GM19238 (cell line): Measurements from ENCODE around the gene VPS54.
"Not testable (repeated sequence)": the region's sequence is repeated elsewhere in the genome, so short reads cannot be mapped to it uniquely, and the experiment has no call there.

Experiments used
- DNase-seq: peaks from one replicate; pipeline ENCODE4 v3.0.0; 2011; ENCODE audit warnings: low spot score; ENCODE audit not compliant: insufficient read length

VPS54 gene

DNA sequence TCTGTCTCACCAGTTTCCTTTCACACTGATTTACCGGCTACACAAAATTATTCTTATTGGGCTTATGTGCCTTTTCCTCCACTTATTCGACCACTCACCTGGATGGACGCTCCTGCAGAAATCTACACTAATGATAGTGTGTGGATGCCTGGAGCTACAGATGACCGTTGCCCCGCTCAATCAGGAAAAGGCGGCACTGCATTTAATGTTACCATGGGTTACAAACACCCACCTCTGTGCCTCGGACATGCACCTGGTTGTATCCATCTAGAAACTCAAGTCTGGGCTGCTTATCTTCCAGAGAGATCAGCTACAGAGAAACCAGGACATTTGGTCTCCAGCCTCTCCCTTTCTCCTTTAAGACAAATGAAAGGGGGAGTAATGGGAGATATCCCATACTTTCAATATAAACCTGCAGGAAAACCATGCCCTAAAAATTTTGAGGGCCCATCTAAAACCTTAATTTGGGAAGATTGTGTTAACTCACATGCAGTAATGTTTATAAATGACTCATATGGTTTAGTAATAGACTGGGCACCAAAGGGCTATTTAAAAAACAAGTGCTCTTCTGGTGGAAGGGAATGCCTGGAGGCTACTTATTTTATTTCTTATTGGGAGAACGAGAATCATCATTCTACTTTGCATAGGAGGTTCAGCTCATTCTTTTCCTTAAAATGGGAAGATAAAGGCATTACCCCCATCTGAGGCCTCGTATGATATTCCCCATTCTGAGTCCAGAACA is 24.7 kb downstream of the VPS54 start:
- DNase-seq, result not testable (repeated sequence)

DNA sequence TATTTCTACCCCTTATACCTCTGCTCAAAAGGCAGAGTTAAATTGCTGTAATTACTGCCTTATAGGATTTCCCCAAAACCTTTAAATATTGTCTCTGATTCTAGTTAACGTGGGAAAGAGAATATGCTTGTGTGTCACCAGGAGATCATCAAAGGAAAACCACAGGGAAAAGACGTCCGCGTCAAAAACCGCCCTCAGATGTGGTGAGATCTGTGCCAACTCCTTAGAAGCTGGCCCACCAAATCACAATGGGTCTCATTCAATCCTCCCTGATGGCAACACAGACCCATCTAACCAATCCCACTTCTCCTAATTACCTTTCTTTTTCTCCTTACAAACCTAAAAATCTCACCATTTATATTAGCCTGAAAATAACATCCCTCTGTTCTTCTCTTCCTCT is 25.4 kb downstream of the VPS54 start:
- no peak for DNase-seq

DNA sequence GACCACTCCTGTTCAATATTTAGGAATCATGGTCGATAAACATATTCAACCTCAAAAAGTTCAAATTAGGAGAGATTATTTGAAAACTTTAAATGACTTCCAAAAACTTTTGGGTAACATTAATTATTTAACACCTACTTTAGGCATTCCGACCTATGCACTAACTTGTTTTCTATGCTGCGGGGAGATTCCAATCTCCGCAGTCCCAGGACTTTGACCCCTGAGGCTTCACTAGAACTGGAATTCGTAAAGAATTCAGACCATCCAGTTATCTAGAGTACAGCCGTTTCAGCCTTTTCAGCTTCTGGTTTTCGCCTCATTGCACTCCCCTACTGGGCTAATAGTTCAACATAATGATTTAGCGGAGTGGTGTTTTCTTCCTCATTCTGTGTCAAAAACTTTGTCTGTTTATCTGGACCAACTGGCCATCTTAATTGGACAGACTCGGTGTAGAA is 26.1 kb downstream of the VPS54 start:
- not testable (repeated sequence) for DNase-seq

DNA sequence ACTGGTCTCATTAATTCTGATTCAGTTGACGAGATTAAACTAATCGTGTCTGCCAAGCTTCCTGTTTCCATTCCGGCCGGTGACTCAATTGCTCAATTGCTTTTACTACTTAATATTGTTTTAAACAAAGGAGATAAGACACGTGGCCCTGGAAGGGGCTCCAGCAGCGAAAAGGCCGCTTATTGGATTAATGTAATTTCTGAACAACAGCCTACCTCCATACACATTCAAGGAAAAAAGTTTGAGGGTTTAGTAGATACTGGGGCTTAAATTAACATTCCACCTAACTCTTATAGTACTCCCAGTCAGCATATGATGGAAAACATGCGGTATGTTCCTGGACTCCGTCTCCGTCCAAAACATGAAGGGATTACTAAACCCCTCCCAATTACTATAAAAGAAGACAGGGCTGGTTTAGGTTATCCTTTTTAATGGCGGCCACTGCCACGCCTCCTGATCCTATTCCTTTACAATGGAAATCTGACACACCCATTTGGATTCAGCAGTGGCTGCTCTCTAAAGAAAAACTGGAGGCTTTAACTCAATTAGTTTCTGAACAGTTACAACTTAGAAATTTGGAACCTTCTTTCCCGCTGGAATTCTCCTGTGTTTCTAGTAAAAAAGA is 27.1 kb downstream of the VPS54 start:
- DNase-seq, result no peak

DNA sequence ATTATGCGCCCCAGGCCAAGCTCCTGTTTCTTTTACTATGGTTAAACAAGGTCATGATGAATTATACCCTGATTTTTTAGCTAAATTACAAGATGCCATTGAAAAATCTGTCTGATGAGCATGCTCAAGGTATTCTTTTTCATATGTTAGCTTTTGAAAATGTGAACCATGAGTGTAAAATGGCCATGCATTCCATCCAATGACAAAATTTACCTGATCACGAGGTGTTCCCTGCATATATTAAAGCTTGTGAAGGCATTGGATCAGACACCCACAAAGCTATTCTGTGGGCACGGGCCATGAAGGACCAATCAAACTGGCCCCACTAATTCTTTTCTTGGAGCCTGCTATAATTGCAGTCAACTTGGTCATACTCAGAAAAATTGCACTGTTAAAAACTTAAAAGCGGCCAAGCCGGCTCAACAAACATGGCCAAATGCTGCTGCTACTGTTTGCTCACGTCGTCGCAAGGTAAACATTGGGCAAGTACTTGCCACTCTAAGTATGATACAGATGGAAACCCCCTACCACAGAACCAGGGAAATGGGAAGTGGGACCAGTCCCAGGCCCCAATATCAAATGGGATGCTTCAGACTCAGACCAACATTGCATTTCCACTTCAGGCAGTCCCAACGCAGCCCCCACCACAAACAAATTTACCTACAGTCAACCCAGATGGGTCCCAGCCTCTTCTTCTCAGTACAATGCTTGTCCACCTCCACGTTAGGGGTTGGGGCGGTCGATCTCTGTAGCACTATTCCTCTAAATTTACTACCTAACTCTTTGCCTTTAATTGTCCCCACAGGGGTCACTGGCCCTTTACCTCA is 27.8 kb downstream of the VPS54 start:
- not testable (repeated sequence) for DNase-seq

DNA sequence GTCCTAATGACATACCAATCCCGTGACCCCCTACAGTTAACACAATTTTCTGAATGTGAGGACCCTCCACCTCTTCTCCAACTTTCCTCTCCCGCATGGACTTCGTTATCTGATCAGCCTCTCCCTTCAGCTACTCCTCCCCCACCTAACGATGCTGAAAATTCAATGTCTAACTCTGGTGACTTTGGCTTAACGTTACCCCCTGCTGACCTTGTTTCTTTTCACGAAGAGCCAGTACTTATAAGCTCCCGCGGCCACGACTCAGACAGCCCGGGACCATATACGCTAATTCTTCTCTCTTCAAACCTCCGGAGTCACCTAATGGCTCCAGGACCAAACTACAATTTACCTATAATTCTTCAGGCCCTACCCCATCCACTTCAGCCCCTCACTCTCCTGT is 29.2 kb downstream of the VPS54 start:
- no peak for DNase-seq

DNA sequence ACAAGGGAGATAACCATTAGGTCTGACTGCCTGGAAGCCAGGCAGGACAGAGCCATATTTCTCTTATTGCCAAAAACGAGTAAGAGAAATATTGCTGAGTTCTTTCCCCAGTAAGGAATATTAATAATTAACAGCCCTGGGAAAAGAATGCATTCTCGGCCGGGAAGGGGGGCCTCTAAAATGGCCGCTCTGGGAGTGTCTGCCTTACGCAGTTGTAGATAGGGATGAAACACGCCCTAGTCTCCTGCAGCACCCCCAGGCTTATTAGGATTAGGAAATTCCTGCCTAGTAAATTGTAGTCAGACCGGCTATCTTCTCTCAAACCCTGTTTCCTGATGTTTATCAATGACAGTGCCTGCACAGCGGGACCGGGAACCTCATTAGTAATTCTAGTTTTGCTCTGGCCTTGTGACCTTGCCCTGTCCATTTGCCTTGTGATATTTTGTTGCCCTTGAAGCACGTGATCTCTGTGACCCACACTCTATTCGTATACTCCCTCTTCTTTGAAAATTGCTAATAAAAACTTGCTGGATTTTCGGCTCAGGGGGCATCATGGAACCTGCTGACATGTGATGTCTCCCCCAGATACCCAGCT is 30.3 kb downstream of the VPS54 start:
- not testable (repeated sequence) for DNase-seq

DNA sequence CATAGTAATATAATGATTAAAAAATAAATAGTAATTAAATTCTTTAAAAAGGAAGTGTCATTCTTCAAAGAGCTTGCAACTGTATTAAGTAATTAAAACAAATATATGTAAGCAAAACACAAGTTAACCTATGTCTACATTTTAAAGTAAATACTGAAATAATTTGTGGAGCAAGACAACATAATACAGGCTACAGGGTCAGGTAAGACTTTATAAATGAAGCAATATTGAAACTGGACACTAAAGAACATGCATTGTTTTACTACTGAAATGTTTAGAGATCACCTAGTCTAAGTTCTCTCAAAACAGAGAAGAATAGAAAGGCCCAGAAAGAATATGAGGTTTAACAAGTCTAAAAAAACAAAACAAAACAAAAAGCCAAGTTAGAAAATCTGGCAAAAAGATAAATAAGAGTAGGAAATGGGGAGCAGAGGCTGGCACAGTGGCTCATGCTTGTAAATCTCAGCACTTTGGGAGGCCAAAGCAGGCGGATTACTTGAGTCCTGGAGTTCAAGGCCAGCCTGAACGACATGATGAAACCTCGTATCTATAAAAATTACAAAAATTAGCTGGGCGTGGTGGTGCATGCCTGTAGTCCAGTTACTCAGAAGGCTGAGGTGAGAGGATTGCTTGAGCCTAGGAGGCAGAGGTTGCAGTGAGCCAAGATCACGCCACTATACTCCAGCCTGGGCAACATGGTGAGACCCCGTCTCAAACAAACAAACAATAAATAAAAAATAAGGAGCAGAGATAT is 34.4 kb downstream of the VPS54 start:
- no peak for DNase-seq

DNA sequence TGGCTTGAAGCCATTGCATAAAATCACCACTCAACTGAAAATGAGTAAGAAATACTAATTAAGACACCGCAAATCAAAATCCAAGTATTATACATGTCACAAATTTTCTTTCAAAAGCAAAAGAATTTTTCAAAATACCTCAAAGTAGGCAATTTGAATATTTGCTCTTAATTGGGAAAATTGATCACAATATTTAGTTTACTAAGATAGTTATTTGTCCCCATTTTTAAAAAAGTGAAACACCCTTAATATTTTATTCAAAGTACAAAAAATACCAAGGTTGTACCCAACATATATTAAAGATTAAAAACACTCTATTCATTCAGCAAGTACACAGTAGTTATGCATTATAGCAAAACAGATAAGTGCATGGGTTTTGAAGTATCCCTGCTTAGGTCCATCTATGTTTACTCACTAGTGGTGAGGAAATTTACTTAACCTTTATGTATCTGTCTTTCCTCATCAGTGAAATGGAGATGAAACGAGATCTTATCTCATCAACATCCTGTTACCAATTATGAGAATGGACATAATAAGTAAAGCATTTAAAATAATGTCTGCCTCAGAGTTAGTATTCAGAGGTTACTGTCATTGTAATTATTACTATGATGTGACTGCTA is 35.1 kb downstream of the VPS54 start:
- no peak for DNase-seq

DNA sequence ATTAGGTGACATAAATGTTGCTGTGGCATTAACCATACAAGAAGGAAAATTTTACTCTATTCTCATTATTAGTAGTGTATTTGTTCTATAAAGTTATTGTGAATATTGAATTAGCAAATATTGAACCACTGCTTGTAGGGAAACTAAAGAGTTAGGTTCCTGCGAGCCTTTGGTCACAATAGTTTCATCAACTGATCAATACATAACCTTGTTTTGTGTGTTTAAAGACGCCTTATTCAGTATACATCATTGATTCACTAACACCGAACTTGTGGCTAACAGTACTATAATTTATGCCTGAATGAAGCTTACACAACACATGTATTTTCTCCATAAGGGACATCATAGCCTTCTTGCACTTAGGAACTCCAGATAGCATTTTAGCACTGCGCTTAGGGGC is 36.9 kb downstream of the VPS54 start:
- DNase-seq, result no peak

DNA sequence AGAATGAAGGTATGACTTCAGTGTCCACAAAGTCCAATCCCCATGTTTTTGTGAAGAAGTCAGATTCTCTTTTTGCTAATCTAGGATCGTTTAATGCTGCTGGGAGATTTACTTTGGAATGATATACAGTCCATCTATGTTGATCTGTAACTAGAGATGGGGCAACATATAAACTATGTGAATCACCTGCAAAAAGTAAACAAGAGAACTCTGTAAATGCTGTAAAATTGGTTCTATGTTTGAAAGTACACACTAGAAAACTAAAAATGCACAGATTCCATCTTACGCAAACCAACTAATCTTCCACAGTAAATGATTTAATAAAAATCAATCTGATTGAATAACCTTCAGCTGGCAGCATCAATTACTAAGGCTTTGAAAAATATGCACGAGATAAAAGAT is 37.5 kb downstream of the VPS54 start:
- DNase-seq, result no peak

DNA sequence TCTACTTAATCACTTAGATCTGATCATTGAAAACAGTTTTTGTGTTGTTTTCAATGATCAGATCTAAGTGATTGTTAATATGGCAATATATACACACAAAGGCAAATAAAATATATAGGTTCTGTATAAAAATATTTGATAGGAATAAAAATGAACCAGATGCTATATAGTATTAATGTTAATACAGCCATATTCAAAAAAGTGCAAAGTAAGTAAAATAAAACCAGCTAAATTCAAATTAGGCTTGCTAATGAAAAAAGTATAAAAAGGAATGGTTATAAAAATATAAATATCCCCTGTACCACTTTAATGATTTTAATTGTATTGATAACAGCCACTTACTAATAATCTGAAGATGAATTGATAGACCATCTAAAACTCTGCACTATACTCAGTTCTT is 38.4 kb downstream of the VPS54 start:
- no peak for DNase-seq

DNA sequence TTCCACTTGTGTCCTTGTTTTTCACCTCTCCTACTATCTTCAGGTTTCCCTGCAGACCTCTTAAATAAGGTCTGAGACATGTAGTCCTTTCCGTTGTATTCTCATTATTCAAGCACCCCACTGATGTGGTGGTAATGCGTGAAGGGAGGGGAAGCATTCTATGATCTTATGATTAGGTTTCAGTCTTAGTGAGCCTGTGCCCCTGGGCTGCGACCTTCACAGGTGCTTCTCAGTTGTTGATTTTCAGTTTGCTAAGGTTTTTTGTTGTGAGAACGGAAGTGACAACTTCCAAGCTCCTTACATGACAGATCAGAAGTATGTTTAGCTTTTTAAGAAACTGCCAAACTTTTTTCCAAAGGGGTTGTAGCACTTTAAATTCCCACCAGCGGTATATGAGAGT is 41.3 kb downstream of the VPS54 start:
- DNase-seq, result no peak

DNA sequence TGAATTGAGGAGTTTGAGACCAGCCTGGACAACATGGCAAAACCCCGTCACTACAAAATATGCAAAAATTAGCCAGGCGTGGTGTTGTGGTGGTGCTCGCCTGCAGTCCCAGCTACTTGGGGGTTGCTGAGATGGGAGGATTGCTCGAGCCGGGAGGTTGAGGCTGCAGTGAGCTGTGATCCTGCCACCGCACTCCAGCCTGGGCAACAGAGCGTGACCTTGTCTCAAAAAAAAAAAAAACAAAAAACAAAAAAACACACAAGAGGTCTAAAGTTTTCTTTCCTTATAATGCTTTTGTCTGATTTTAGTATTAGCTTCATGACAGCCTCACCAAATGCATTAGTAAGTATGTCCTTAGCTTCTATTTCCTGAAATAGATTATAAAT is 43.1 kb downstream of the VPS54 start:
- DNase-seq, result no peak

DNA sequence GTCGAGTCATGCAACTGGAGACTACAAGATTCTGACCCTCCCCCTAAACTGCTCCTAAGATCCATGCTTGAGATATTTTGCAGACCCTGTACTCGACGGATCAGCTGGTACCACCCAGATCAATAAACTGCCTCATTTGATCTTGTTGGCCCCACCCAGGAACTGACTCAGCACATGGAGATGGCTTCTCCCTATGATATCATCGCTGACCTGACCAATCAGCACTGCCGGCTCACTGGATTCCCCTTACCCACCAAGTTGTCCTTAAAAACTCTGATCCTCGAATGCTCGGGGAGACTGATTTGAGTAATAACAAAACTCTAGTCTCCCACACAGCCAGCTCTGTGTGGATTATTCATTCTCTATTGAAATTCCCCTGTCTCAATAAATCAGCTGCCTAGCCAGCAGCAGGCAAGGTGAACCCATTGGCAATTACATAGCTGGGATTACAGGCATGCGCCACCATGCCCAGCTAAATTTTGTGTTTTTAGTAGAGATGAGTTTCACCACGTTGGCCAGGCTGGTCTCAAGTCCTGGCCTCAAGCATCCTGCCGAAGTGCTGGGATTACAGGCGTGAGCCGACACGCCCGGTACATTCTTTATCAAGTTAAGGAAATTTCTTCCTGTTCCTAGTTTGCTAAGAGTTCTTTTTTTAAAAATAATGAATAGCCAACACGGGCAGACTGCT is 43.6 kb downstream of the VPS54 start:
- no peak for DNase-seq

DNA sequence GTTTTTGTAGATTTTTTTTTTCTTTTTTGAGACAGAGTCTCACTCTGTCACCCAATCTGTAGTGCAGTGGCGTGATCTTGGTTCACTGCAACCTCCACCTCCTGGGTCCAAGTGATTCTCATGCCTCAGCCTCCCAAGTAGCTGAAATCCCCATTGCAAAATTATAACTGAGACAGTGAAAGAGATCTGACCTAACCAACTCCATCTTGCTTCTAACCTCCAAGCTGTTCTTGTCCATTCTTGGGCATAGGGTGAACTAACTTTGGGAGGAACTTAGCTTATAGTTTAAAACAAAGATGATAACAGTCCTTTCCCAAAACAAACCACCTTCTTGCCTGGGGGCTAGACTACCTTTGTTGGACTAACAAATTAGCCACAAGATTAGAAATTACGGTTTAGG is 44.2 kb downstream of the VPS54 start:
- DNase-seq, result not testable (repeated sequence)

DNA sequence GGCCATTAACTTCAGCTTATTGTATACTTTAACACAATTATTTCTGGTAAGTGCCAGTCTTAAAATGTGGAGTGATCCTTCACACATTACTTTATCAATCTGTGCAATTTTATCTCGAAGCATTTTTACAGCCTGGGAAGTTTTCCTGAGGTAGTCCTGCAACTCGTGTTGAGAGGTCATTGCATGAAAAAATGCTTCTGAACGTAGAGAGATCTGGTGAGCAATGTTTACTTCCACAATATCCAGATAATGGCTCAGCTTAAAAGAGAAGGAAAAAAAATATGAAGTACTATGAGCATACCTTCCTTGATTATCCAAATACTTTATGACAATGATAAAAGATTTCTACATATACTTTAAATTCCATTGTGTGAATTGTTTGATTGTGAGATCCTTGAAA is 57.0 kb downstream of the VPS54 start:
- DNase-seq, result no peak

DNA sequence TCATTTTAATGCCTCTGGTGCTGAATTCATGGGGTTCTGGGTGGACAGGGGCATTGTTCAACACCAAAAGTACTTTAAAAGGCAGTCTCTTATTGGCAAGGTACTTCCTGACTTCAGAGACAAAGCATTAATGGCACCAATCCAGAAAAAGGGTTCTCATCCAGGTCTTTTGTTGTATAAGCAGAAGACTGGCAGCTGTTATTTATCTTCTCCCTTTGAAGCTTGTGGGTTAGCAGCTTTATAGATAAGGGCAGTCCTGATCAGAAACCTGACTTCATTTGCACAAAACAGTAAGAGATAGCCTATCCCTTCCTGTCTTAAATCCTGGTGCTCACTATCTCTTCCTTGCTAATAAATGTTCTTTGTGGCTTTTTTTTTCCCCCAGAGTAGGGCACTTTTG is 68.8 kb downstream of the VPS54 start:
- no peak for DNase-seq

DNA sequence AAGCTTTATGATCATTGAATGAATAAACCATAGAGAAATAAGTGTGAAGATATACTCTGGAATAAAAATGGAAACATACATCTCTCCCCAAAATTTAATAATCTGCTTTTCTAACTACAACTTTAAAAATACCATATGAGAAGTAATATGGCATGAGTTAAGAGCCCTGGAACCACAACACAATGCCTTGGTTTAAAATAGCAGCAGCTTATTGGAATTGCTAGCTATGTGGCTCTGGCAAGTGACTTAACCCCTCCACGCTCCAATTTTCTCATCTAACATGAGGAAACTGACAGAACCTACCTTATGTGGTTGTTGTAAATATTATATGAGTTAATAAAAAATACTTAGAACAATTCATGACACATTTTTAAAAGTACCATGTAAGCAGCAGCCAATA is 76.4 kb downstream of the VPS54 start:
- no peak for DNase-seq

DNA sequence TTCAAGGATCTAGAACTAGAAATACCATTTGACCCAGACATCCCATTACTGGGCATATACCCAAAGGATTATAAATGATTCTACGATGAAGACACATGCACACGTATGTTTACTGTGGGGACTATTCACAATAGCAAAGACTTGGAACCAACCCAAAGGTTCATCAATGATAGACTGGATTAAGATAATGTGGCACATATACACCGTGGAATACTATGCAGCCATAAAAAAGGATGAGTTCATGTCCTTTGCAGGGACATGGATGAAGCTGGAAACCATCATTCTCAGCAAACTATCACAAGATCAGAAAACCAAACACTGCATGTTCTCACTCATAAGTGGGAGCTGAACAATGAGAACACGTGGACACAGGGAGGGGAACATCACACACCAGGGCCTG is 87.1 kb downstream of the VPS54 start:
- DNase-seq, result not testable (repeated sequence)
